B cell (primary cell): Measurements from ENCODE around the gene COL4A3. TPM values are rescaled to one million over a fixed set of nuclear protein-coding genes. Genes with fewer than 3 reads are reported as not detected.

Source experiments
- ATAC-seq: fragments of 200-7000 bp; cut with Tn5 transposase; one replicate; pipeline ENCODE4 v1.10.0; 2021; ENCODE audit warnings: low read depth, mild to moderate bottlenecking, moderate number of reproducible peaks, moderate library complexity
- CTCF ChIA-PET: fragments of 350-600 bp; sonication (Branson Sonifier 250); formaldehyde crosslinking; loops from one replicate; lab custom pipeline; 2021; ENCODE audit warnings: antibody characterized with exemption, inconsistent platforms; lab: Charles Lee
- POLR2A ChIA-PET: fragments of 350-600 bp; sonication (Branson Sonifier 250); formaldehyde crosslinking; loops from one replicate; lab custom pipeline; 2021; ENCODE audit warnings: antibody characterized with exemption; lab: Charles Lee
- DNase-seq: peaks from one replicate; pipeline ENCODE4 v3.0.0; 2013
- H2AFZ ChIP-seq: 2 replicates; pipeline ENCODE4 v1.6.1; 2012; ENCODE audit warnings: mild to moderate bottlenecking, low read depth, low read length; ENCODE audit not compliant: insufficient read depth, poor library complexity, severe bottlenecking
- H3K27ac ChIP-seq, 2 donors: 1 replicate in 1 of 2; 2 replicates in 1 of 2; pipeline ENCODE4 v1.5.1; 2012 to 2013; ENCODE audit warnings: low read length in 2 of 2, mild to moderate bottlenecking in 2 of 2, moderate library complexity in 1 of 2
- H3K27me3 ChIP-seq, 4 experiments: fragments of 200-600 bp in 1 of 4; sonication (generic) in 1 of 4; replicated peaks in 1 of 4; 1 replicate in 2 of 4; 2 replicates in 2 of 4; pipeline versions ENCODE4 v1.6.1 to v1.7.0; 2013 to 2016; ENCODE audit warnings: low read length in 3 of 4, mild to moderate bottlenecking in 2 of 4, mixed read lengths in 1 of 4, moderate library complexity in 1 of 4; ENCODE audit not compliant: insufficient read depth in 4 of 4, control insufficient read depth in 3 of 4; ENCODE audit errors: control extremely low read depth in 1 of 4
- H3K36me3 ChIP-seq, 2 experiments: replicated peaks in 1 of 2; 1 replicate in 1 of 2; 2 replicates in 1 of 2; pipeline versions ENCODE4 v1.6.1 to v1.7.1; 2013; ENCODE audit warnings: low read length in 1 of 2; ENCODE audit not compliant: insufficient read depth in 2 of 2, control insufficient read depth in 1 of 2; ENCODE audit errors: control extremely low read depth in 1 of 2, extremely low read depth in 1 of 2
- H3K4me1 ChIP-seq, 2 donors: fragments of 200-600 bp in 1 of 2; sonication (generic) in 1 of 2; 1 replicate in 1 of 2; 2 replicates in 1 of 2; pipeline versions ENCODE4 v1.5.1 to v1.6.1; 2013 to 2017; ENCODE audit warnings: low read length in 2 of 2; ENCODE audit not compliant: control insufficient read depth in 2 of 2, insufficient read depth in 2 of 2
- H3K4me2 ChIP-seq: replicated peaks from 2 replicates; pipeline ENCODE3; 2012; ENCODE audit warnings: mild to moderate bottlenecking, low read depth, low read length; ENCODE audit not compliant: poor library complexity, severe bottlenecking
- H3K4me3 ChIP-seq, 5 experiments: fragments of 200-600 bp in 1 of 5; sonication (generic) in 1 of 5; 1 replicate in 3 of 5; 2 replicates in 2 of 5; pipeline versions ENCODE4 v1.5.1 to v1.7.0; 2011 to 2016; ENCODE audit warnings: low read length in 4 of 5, mild to moderate bottlenecking in 4 of 5, low read depth in 2 of 5, control low read depth in 1 of 5, moderate library complexity in 1 of 5; ENCODE audit not compliant: insufficient read depth in 1 of 5; ENCODE audit errors: control extremely low read depth in 1 of 5, extremely low read depth in 1 of 5
- H3K79me2 ChIP-seq: fragments of 200-600 bp; sonication (generic); one replicate; pipeline ENCODE4 v1.6.0; 2016; ENCODE audit warnings: low read length; ENCODE audit not compliant: control insufficient read depth, insufficient read depth
- H3K9ac ChIP-seq: fragments of 200-600 bp; sonication (generic); 2 replicates; pipeline ENCODE4 v1.6.1; 2017; ENCODE audit warnings: mild to moderate bottlenecking, low read length, moderate library complexity
- H3K9me3 ChIP-seq, 3 donors: one replicate each; pipeline versions ENCODE4 v1.6.1 to v1.7.1; 2013; ENCODE audit warnings: low read length in 2 of 3; ENCODE audit not compliant: control insufficient read depth in 2 of 3, insufficient read depth in 1 of 3; ENCODE audit errors: control extremely low read depth in 1 of 3
- H4K20me1 ChIP-seq: 2 replicates; pipeline ENCODE4 v1.6.0; 2012; ENCODE audit warnings: mild to moderate bottlenecking, low read length; ENCODE audit not compliant: insufficient read depth, control insufficient read depth, poor library complexity, severe bottlenecking
- H3K27ac Mint-ChIP-seq: one replicate; pipeline ENCODE4 v1.8.0; 2021; ENCODE audit warnings: mixed read lengths
- H3K27me3 Mint-ChIP-seq: one replicate; pipeline ENCODE4 v1.8.0; 2021; ENCODE audit warnings: mixed read lengths
- H3K4me1 Mint-ChIP-seq: one replicate; pipeline ENCODE4 v1.8.0; 2021; ENCODE audit warnings: mixed read lengths
- H3K4me3 Mint-ChIP-seq: one replicate; pipeline ENCODE4 v1.8.0; 2021; ENCODE audit warnings: mixed read lengths
- H3K9me3 Mint-ChIP-seq: one replicate; pipeline ENCODE4 v1.8.0; 2022; ENCODE audit warnings: mixed read lengths; ENCODE audit not compliant: insufficient read depth
- CTCF ChIP-seq: fragments of 200-600 bp; IDR thresholded peaks from one replicate; pipeline ENCODE4 v1.8.0; 2022; ENCODE audit warnings: antibody characterized with exemption, mild to moderate bottlenecking
- EZH2 ChIP-seq: IDR thresholded peaks from 2 replicates; pipeline ENCODE4 v1.6.1; 2012; ENCODE audit warnings: borderline replicate concordance, low read depth, mild to moderate bottlenecking, moderate library complexity, low read length; ENCODE audit not compliant: insufficient read depth, poor library complexity, severe bottlenecking
- WGBS: methylation state at CpG from one replicate; pipeline ENCODE4 v1.1.5; 2013; ENCODE audit warnings: missing lambda C conversion rate; ENCODE audit not compliant: insufficient coverage; 5-methylcytosine and 5-hydroxymethylcytosine counted together
- intact Hi-C: fragments of 100-400 bp; cut with micrococcal nuclease; formaldehyde crosslinking; loops from one replicate; pipeline ENCODE4 v1.10.0; 2022
- polyA plus RNA-seq: library from polyadenylated mRNA; depleted of rRNA; stranded (reverse); fragments of >200 nt; gene quantifications from 2 replicates; pipeline ENCODE4 v1.2.3, GENCODE V29; 2012
- total RNA-seq, 2 donors: library from RNA; stranded (reverse); fragments of 120-200 nt in 1 of 2; gene quantifications; 1 replicate in 1 of 2; 2 replicates in 1 of 2; pipeline versions ENCODE4 v1.2.3 to v1.2.4, GENCODE V29; 2013 to 2022

The COL4A3 gene
- total and polyA plus RNA-seq, 2 donors (not counting 1 experiment from before 2014, with no cell fraction given), result 33.4 to 45.9 TPM

GRCh38 chr2:227340106-227340505, 175.7 kb downstream of the COL4A3 start:
- H3K27ac Mint-ChIP-seq, result no peak overlapping the region
- no peaks in the 10 kb centered on the region for H3K27me3 ChIP-seq
- no peaks in the 10 kb centered on the region for H4K20me1 ChIP-seq
- H3K9ac ChIP-seq, result no peak overlapping the region
- no peak overlapping the region for H2AFZ ChIP-seq
- POLR2A ChIA-PET, result no interaction called here
- CTCF ChIA-PET, result interaction anchor here (1.8 kb wide), 1 partner anchor 102 kb away, joined by 4 read pairs; no protein-coding TSS in a partner anchor
- no peaks in the 10 kb centered on the region for H3K79me2 ChIP-seq
- intact Hi-C loops, result no loop called here
- DNase-seq (no peak), ATAC-seq (no peak)
- peaks cover 8 to 33% of the 10 kb centered on the region in 2 experiments for H3K36me3 ChIP-seq
- H3K9me3 ChIP-seq, result no peaks in the 10 kb centered on the region
- H3K27me3 Mint-ChIP-seq, result no peaks in the 10 kb centered on the region
- no peak overlapping the region for H3K4me2 ChIP-seq
- no peak overlapping the region for H3K4me3 Mint-ChIP-seq
- TF ChIP-seq CTCF, result no peak
- no peak for TF ChIP-seq EZH2
- H3K9me3 Mint-ChIP-seq, result no peaks in the 10 kb centered on the region
- H3K4me1 ChIP-seq, result no peaks in the 10 kb centered on the region
- no peak overlapping the region for H3K4me3 ChIP-seq
- no peak overlapping the region for H3K27ac ChIP-seq
- no peaks in the 10 kb centered on the region for H3K4me1 Mint-ChIP-seq
- 100% methylated on average over 2 of the region's 6 CpGs for WGBS

- H3K4me3 ChIP-seq, result no peak overlapping the region
- no peak overlapping the region for H3K4me3 Mint-ChIP-seq
- DNase-seq, result no peak
- peaks cover 6 to 22% of the 10 kb centered on the region in 2 experiments for H3K36me3 ChIP-seq
- H3K4me1 ChIP-seq, result no peaks in the 10 kb centered on the region
- H3K4me1 Mint-ChIP-seq, result no peaks in the 10 kb centered on the region
- no peaks in the 10 kb centered on the region for H4K20me1 ChIP-seq
- CTCF ChIA-PET, result interaction anchor here (1.8 kb wide), 1 partner anchor 103 kb away, joined by 4 read pairs; no protein-coding TSS in a partner anchor
- no CpG with 5 or more reads among the region's 2 CpGs for WGBS
- POLR2A ChIA-PET, result no interaction called here
- TF ChIP-seq CTCF, result no peak
- no peak for TF ChIP-seq EZH2
- H3K9me3 Mint-ChIP-seq, result no peaks in the 10 kb centered on the region
- H3K27ac ChIP-seq, result no peak overlapping the region
- intact Hi-C loops, result no loop called here
- no peak overlapping the region for H2AFZ ChIP-seq
- no peak overlapping the region for H3K9ac ChIP-seq
- no peaks in the 10 kb centered on the region for H3K27me3 ChIP-seq
- no peak overlapping the region for H3K27ac Mint-ChIP-seq
- H3K4me2 ChIP-seq, result no peak overlapping the region
- no peaks in the 10 kb centered on the region for H3K27me3 Mint-ChIP-seq
- no peak for ATAC-seq
- H3K9me3 ChIP-seq, result no peaks in the 10 kb centered on the region
- H3K79me2 ChIP-seq, result no peaks in the 10 kb centered on the region
Measured at GRCh38 chr2:227341553-227341952, 177.1 kb downstream of the COL4A3 start.
